HG02884 (cell line): ENCODE results near the gene RPL22L1.
A peak's percentile ranks its signal among the peaks of the same experiment; 100 is the strongest.
"Not testable (repeated sequence)": the region's sequence is repeated elsewhere in the genome, so short reads cannot be mapped to it uniquely, and the experiment has no call there.

Experiments
- ATAC-seq: cut with Tn5 transposase; IDR thresholded peaks from one replicate; pipeline ENCODE4 v1.9.1; 2021; ENCODE audit warnings: mild to moderate bottlenecking, moderate library complexity; ENCODE audit not compliant: unreplicated experiment

The RPL22L1 gene

GRCh38 chr3:170869645-170870593 is at the start of gene RPL22L1:
TSS of gene RPL22L1 (minus strand) at chr3:170870195. CDS start at chr3:170870167, 28 bp downstream.
- ATAC-seq, result peak; percentile 92

- no peak for ATAC-seq
Observed at GRCh38 chr3:170918715-170919114, 48.7 kb upstream of the RPL22L1 start.

GRCh38 chr3:170914690-170915089 is 44.7 kb upstream of the RPL22L1 start:
- ATAC-seq, result no peak

GRCh38 chr3:170914212-170914611 is 44.2 kb upstream of the RPL22L1 start:
- ATAC-seq, result no peak

- no peak for ATAC-seq
Observed at GRCh38 chr3:170911051-170911450, 41.1 kb upstream of the RPL22L1 start.

- ATAC-seq, result no peak
Observed at GRCh38 chr3:170910542-170910941, 40.5 kb upstream of the RPL22L1 start.

GRCh38 chr3:170909129-170909903 is 39.3 kb upstream of the RPL22L1 start:
- ATAC-seq, result no peak

- peak; percentile 94 for ATAC-seq
Observed at GRCh38 chr3:170908235-170909116, 38.5 kb upstream of the RPL22L1 start, which contains the start of gene EIF5A2. TSS of gene EIF5A2 (minus strand) at chr3:170908637. CDS start at chr3:170907806, 831 bp downstream.

- ATAC-seq, result peak; percentile 3
Observed at GRCh38 chr3:170907637-170908234, 37.7 kb upstream of the RPL22L1 start.

- ATAC-seq, result no peak
Observed at GRCh38 chr3:170905862-170906261, 35.9 kb upstream of the RPL22L1 start.

- no peak for ATAC-seq
Observed at GRCh38 chr3:170903123-170903522, 33.1 kb upstream of the RPL22L1 start.

GRCh38 chr3:170899455-170899854 is 29.5 kb upstream of the RPL22L1 start:
- no peak for ATAC-seq

- no peak for ATAC-seq
Observed at GRCh38 chr3:170897978-170898377, 28.0 kb upstream of the RPL22L1 start.

GRCh38 chr3:170897199-170897598 is 27.2 kb upstream of the RPL22L1 start:
- not testable (repeated sequence) for ATAC-seq

GRCh38 chr3:170896781-170897180 is 26.8 kb upstream of the RPL22L1 start:
- ATAC-seq, result no peak

- ATAC-seq, result not testable (repeated sequence)
Observed at GRCh38 chr3:170896333-170896732, 26.3 kb upstream of the RPL22L1 start.

- ATAC-seq, result no peak
Observed at GRCh38 chr3:170893895-170894294, 23.9 kb upstream of the RPL22L1 start.

- no peak for ATAC-seq
Observed at GRCh38 chr3:170889630-170890029, 19.6 kb upstream of the RPL22L1 start.

GRCh38 chr3:170889132-170889531 is 19.1 kb upstream of the RPL22L1 start:
- no peak for ATAC-seq
